HG02798 (cell line): ENCODE data around the gene DNAJB8.

Experiments used
- ATAC-seq: cut with Tn5 transposase; IDR thresholded peaks from one replicate; pipeline ENCODE4 v1.9.1; 2021; ENCODE audit warnings: mild to moderate bottlenecking; ENCODE audit not compliant: unreplicated experiment, poor library complexity

The DNAJB8 gene

DNA sequence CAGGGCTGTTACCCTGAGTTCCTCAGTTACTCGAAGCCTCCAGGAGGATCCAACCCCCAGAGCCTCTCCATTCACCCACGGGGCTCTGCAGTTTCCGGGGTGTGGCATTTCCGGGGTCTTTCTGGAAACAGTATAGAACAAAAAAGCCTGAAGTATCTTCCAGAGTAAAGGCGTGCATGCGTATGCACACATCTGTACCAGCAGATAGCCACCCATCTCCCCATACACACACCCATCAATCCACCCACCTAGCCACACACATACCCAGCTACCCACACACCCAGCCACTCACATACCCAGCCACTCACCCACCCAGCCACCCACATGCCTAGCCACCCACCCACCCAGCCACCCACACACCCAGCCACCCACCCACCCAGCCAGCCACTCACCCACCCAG, 2.9 kb upstream of the DNAJB8 start:
- no peak for ATAC-seq

- ATAC-seq: no peak
Measured at GRCh38 chr3:128468791-128469527, 2.3 kb upstream of the DNAJB8 start.

DNA sequence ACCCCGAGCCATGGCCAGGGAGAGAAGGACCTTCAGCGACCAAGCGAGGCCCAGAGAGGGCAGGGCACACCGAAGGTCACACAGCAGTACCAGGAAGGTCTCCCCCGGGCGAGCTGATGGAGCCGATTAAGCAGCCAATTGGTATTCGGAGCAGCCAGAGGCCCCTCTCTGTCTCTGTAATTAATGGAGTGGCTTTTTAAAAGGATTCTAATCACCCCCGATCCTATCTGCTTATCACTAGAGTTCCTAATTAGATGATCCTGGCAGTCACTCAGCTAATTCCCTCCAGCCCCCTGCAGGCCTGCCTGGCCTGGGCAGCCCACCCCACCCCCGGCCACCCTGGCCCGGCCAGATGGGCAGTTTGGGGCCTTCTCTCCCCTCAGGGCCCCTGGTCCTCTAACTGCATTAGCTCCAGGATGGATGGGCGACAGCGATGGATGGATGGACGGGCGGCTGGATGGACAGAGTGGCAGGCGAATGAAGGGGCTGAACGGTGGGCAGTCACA, 1.6 kb upstream of the DNAJB8 start:
- no peak for ATAC-seq

DNA sequence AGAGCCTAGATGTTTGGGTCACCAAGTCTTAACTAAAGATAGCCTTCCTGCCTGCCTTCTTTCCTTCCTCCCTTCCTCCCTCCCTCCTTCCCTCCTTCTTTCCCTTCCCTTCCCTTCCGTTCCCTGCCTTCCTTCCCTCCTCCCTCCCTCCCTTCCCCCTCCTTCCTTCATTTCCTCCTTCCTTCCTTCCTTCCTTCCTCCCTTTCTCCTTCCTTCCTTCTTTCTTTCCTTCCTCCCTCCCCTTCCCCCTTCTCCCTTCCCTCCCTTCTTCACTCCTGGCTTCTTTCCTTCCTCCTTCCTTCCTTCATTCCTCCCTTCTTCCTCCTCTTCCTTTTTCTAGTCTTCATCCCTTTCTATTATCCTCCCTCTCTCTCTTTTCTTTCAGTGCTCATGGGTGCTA, 2.0 kb downstream of the DNAJB8 start:
- no peak for ATAC-seq

GRCh38 chr3:128464188-128464587, 2.5 kb downstream of the DNAJB8 start:
- ATAC-seq: no peak

DNA sequence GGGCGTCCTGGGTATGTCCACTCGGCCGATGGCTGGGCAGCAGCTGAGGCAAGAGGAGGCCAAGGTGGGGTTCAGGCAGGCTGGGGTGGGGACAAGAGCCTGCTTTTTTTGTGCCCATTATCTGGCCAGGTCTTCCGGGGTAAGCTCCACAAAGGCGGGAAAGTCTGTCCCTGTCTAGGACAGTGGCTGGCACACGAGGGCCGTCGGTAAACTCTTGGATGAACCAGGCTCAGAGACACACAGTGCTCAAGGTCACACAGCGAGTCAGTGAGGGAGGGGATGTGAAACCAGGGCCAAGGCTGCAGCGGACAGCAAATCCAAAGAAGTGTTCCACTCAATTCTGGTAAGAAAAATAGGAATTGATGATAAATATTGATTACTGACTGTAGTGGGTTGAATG, 2.9 kb downstream of the DNAJB8 start:
- no peak for ATAC-seq

GRCh38 chr3:128463354-128463753, 3.3 kb downstream of the DNAJB8 start:
- no peak for ATAC-seq

- ATAC-seq: no peak
Measured at GRCh38 chr3:128462931-128463330, 3.8 kb downstream of the DNAJB8 start.

- no peak for ATAC-seq
Measured at GRCh38 chr3:128462341-128462910, 4.3 kb downstream of the DNAJB8 start.

DNA sequence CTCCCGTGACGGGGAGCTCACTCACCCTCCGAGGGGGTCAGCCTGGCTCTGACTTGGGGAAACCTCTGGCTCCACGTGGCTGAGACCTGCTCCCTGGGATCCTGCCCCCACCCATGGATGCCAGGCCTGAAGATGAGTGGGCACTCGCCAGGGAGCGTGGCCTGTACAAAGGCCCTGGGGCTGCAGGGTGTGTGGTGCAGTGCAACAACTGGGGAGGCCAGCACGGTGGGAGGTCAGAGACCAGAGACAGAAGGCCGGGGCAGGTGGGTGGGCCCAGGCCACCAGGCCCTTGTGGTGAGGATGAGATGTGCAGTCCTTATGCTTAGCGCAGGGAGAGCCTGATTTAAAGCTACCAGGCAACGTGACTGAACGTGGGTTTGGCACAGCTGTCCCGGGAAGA, 5.0 kb downstream of the DNAJB8 start:
- ATAC-seq: no peak

DNA sequence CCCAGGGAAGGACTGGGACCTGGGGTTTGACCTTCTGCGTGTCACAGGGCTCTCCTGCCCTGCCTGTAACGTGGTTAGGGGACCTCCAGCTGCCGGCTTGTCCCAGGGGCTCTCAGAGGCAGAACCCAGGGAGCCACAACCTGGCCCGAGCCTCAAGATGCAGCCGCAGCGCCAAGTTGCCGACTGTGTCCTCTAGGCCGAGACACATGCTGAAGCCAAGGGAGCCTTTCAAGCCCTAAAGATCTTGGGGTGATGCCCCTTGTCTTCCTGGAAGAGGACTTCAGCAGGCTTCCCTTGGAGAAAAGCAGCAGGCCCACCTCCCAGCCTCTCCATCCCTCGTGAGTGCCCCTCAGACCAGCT, 7.2 kb downstream of the DNAJB8 start:
- ATAC-seq: no peak

- ATAC-seq: no peak
Measured at GRCh38 chr3:128458746-128459460, 7.8 kb downstream of the DNAJB8 start.

DNA sequence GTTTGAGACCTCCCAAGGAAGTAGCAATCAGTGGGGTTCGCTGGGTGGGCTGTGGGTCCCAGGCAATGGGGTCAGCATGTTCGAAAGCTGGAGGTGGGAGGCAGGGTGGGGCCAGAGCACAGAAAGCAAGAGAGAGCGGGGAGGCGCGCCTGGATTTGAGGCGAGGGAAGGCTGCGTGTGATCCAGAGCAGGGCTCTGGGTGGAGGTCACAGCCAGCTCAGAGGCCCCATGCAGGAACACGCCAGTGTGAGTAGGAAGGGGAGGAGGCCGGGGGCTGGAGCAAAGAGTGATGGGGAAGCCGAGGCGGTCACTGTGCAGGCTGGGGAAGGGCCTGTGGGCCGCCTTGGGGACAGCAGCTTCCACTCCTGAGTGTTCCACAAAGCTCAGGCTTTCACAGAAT, 8.8 kb downstream of the DNAJB8 start:
- ATAC-seq: no peak

- no peak for ATAC-seq
Measured at GRCh38 chr3:128456776-128457715, 9.6 kb downstream of the DNAJB8 start.

DNA sequence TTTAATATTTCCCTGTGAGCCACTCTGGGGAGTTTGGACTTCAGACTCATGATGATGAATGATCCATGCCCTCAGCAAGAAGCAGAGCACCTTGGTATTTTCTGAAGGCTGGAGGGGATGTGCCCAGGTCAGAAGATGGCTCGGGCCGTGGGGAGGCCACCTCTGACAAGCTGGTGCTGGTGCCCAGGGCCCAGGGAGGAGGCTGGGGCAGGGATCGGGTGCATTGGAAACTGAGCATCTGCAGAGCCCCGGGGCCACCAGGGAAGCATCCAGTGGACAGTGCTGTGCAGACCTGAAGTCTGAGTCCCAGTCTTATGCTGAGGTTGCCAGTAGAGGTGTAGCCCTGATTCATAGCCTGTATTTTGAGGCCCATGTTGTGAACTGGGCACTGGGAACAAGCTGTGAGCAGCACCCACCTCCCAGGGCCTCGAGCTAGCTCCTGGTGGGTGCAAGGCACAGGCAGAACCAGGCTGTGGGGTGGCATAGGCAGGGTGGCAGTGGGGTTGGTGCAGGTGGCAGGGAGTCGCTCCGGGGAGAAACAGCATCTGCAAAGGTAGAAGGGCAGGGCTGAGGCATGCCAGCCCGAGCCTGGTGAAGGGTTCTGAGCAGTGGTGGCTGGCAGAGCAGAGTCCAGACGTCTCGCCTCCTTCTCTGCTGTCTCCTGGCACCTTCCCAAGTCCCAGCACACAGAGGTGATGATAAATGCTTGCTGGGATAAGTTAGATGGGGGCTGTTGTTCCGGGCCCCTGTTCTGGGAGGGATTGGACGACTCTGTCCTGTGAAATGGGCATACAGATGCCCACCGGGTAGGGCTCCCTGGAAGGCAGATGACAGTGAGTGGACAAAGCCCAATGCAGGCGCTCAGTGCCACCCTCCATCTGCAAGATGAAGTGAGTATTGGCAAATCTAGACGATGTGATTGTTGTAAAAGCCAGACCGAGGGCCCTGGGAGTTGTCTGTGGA, 10.6 kb downstream of the DNAJB8 start:
- ATAC-seq: no peak

- no peak for ATAC-seq
Measured at GRCh38 chr3:128455116-128455515, 11.6 kb downstream of the DNAJB8 start.

- no peak for ATAC-seq
Measured at GRCh38 chr3:128454310-128454618, 12.4 kb downstream of the DNAJB8 start.

- no peak for ATAC-seq
Measured at GRCh38 chr3:128453501-128454309, 13.0 kb downstream of the DNAJB8 start.
